IMR-90 (cell line): ENCODE data around the gene MINAR1. TPM values are rescaled to one million over a fixed set of nuclear protein-coding genes. Genes with fewer than 3 reads are reported as not detected.

Experiments used
- ATAC-seq: fragments of 200-7000 bp; cut with Tn5 transposase; 2 replicates; pipeline ENCODE4 v1.9.1; 2020; ENCODE audit warnings: low read depth, mild to moderate bottlenecking, moderate library complexity
- BruUV-seq: library from RNA; stranded (reverse); fragments of 400-500 nt; replicated peaks from 2 replicates; lab custom pipeline; 2021; lab: Mats Ljungman, UMichigan
- CTCF ChIA-PET: fragments of 300-600 bp; formaldehyde crosslinking; extraction: SDS; loops from one replicate; lab custom pipeline; 2021; ENCODE audit warnings: antibody characterized with exemption; lab: Yijun Ruan, JAX
- POLR2A ChIA-PET: fragments of 300-600 bp; sonication (Branson Sonifier 250); formaldehyde crosslinking; loops from one replicate; lab custom pipeline; 2022; ENCODE audit warnings: antibody characterized with exemption; ENCODE audit not compliant: unreplicated experiment; lab: Charles Lee
- DNase-seq: peaks from one replicate; pipeline ENCODE4 v3.0.0; 2013
- H2AFZ ChIP-seq: replicated peaks from 2 replicates; pipeline ENCODE3; 2013; ENCODE audit warnings: low read length, mild to moderate bottlenecking; ENCODE audit not compliant: poor library complexity
- H2AK5ac ChIP-seq: 2 replicates; pipeline ENCODE4 v1.6.1; 2013; ENCODE audit warnings: low read depth, low read length, inconsistent platforms
- H2AK9ac ChIP-seq: replicated peaks from 2 replicates; pipeline ENCODE3; 2013; ENCODE audit warnings: mild to moderate bottlenecking, low read depth, low read length, moderate library complexity; ENCODE audit not compliant: poor library complexity
- H2BK120ac ChIP-seq: 2 replicates; pipeline ENCODE4 v1.6.1; 2013; ENCODE audit warnings: low read depth, low read length, inconsistent platforms
- H2BK15ac ChIP-seq: 3 replicates; pipeline ENCODE4 v1.6.1; 2013; ENCODE audit warnings: low read depth, low read length, inconsistent platforms
- H2BK20ac ChIP-seq: 2 replicates; pipeline ENCODE4 v1.6.1; 2013; ENCODE audit warnings: low read depth, mild to moderate bottlenecking, inconsistent platforms, low read length, moderate library complexity
- H2BK5ac ChIP-seq: 2 replicates; pipeline ENCODE4 v1.6.1; 2013; ENCODE audit warnings: mild to moderate bottlenecking, low read depth, low read length, inconsistent platforms; ENCODE audit not compliant: poor library complexity, severe bottlenecking
- H3K14ac ChIP-seq: replicated peaks from 2 replicates; pipeline ENCODE4 v1.6.1; 2013; ENCODE audit warnings: low read depth, low read length, inconsistent platforms
- H3K18ac ChIP-seq: 2 replicates; pipeline ENCODE4 v1.6.1; 2013; ENCODE audit warnings: low read depth, low read length, control low read depth
- H3K23ac ChIP-seq: 2 replicates; pipeline ENCODE4 v1.6.1; 2013; ENCODE audit warnings: low read depth, low read length, inconsistent platforms
- H3K27ac ChIP-seq: 2 replicates; pipeline ENCODE4 v1.5.1; 2013; ENCODE audit warnings: mild to moderate bottlenecking, control low read depth, low read length; ENCODE audit not compliant: insufficient read depth
- H3K27me3 ChIP-seq: 2 replicates; pipeline ENCODE4 v1.6.1; 2013; ENCODE audit warnings: low read length; ENCODE audit not compliant: control insufficient read depth, insufficient read depth
- H3K36me3 ChIP-seq: 2 replicates; pipeline ENCODE4 v1.6.1; 2013; ENCODE audit warnings: low read length, mixed read lengths; ENCODE audit not compliant: control insufficient read depth, insufficient read depth
- H3K4ac ChIP-seq: 2 replicates; pipeline ENCODE4 v1.6.1; 2013; ENCODE audit warnings: low read depth, low read length, inconsistent platforms
- H3K4me1 ChIP-seq: 2 replicates; pipeline ENCODE4 v1.6.1; 2013; ENCODE audit warnings: low read length, mixed read lengths; ENCODE audit not compliant: control insufficient read depth, insufficient read depth
- H3K4me2 ChIP-seq: 2 replicates; pipeline ENCODE4 v1.6.1; 2013; ENCODE audit warnings: low read depth, mild to moderate bottlenecking, control low read depth, low read length, moderate library complexity
- H3K4me3 ChIP-seq: 2 replicates; pipeline ENCODE4 v1.5.1; 2013; ENCODE audit warnings: low read depth, mild to moderate bottlenecking, control low read depth, low read length, moderate library complexity; ENCODE audit not compliant: insufficient read depth
- H3K56ac ChIP-seq: 2 replicates; pipeline ENCODE4 v1.6.1; 2013; ENCODE audit warnings: low read length, inconsistent platforms; ENCODE audit not compliant: insufficient read depth; ENCODE audit errors: extremely low read depth
- H3K79me1 ChIP-seq, 2 experiments: 2 replicates each; pipeline ENCODE4 v1.6.1; 2013; ENCODE audit warnings: low read length in 2 of 2, inconsistent platforms in 1 of 2, low read depth in 1 of 2
- H3K9ac ChIP-seq: 2 replicates; pipeline ENCODE4 v1.6.1; 2013; ENCODE audit warnings: low read depth, low read length, control low read depth
- H3K9me1 ChIP-seq: 2 replicates; pipeline ENCODE4 v1.6.1; 2013; ENCODE audit warnings: low read length, inconsistent platforms; ENCODE audit not compliant: insufficient read depth
- H3K9me3 ChIP-seq: 2 replicates; pipeline ENCODE4 v1.6.1; 2013; ENCODE audit warnings: low read length; ENCODE audit not compliant: control insufficient read depth, insufficient read depth
- H4K20me1 ChIP-seq: 2 replicates; pipeline ENCODE4 v1.6.1; 2013; ENCODE audit warnings: low read length, inconsistent platforms; ENCODE audit not compliant: insufficient read depth
- H4K5ac ChIP-seq: 2 replicates; pipeline ENCODE4 v1.6.1; 2013; ENCODE audit warnings: mild to moderate bottlenecking, low read depth, low read length, control low read depth
- H4K8ac ChIP-seq, 2 experiments: 2 replicates each; pipeline ENCODE4 v1.6.1; 2013; ENCODE audit warnings: low read depth in 2 of 2, low read length in 2 of 2, control low read depth in 1 of 2, inconsistent platforms in 1 of 2
- H4K91ac ChIP-seq: 2 replicates; pipeline ENCODE4 v1.6.1; 2013; ENCODE audit warnings: low read depth, low read length, inconsistent platforms; ENCODE audit not compliant: insufficient read depth
- BHLHE40 ChIP-seq: fragments of 150-350 bp; IDR thresholded peaks from 2 replicates; pipeline ENCODE4 v1.6.1; 2016; ENCODE audit warnings: mild to moderate bottlenecking, low read depth, low read length
- CEBPB ChIP-seq: IDR thresholded peaks from 2 replicates; pipeline ENCODE4 v1.6.1; 2012; ENCODE audit warnings: low read depth, low read length, improper control_type of control experiment
- CHD1 ChIP-seq: IDR thresholded peaks from 2 replicates; pipeline ENCODE4 v1.6.1; 2012; ENCODE audit warnings: low read depth, low read length, improper control_type of control experiment
- CTCF ChIP-seq: conservative IDR thresholded peaks from 2 replicates; pipeline ENCODE4 v1.5.1; 2012; ENCODE audit warnings: mild to moderate bottlenecking, low read depth, low read length, improper control_type of control experiment
- ELK1 ChIP-seq: fragments of 150-350 bp; IDR thresholded peaks from 2 replicates; pipeline ENCODE4 v1.6.1; 2016; ENCODE audit warnings: low read depth, mild to moderate bottlenecking, low read length, moderate library complexity, borderline replicate concordance
- FOS ChIP-seq: fragments of 150-350 bp; IDR thresholded peaks from 2 replicates; pipeline ENCODE4 v1.6.1; 2016; ENCODE audit warnings: low read depth, low read length
- MAFK ChIP-seq: IDR thresholded peaks from 2 replicates; pipeline ENCODE4 v1.6.1; 2012; ENCODE audit warnings: low read depth, low read length, improper control_type of control experiment
- MAZ ChIP-seq: IDR thresholded peaks from 2 replicates; pipeline ENCODE4 v1.6.1; 2012; ENCODE audit warnings: low read depth, mild to moderate bottlenecking, low read length, improper control_type of control experiment, moderate library complexity, borderline replicate concordance
- MXI1 ChIP-seq: IDR thresholded peaks from 2 replicates; pipeline ENCODE4 v1.6.1; 2012; ENCODE audit warnings: low read depth, mild to moderate bottlenecking, low read length, moderate library complexity, borderline replicate concordance
- NFE2L2 ChIP-seq: fragments of 150-350 bp; IDR thresholded peaks from 2 replicates; pipeline ENCODE4 v1.6.1; 2016; ENCODE audit warnings: low read depth, mild to moderate bottlenecking, low read length
- POLR2A ChIP-seq: IDR thresholded peaks from 2 replicates; pipeline ENCODE4 v1.6.1; 2012; ENCODE audit warnings: mild to moderate bottlenecking, low read depth, low read length
- RAD21 ChIP-seq: IDR thresholded peaks from 2 replicates; pipeline ENCODE4 v1.6.1; 2012; ENCODE audit warnings: low read length, improper control_type of control experiment
- RCOR1 ChIP-seq: IDR thresholded peaks from 2 replicates; pipeline ENCODE4 v1.6.1; 2012; ENCODE audit warnings: mild to moderate bottlenecking, low read length, improper control_type of control experiment; ENCODE audit not compliant: insufficient replicate concordance
- RFX5 ChIP-seq: IDR thresholded peaks from 2 replicates; pipeline ENCODE4 v1.8.0; 2012; ENCODE audit warnings: low read depth, mild to moderate bottlenecking, low read length, moderate library complexity
- SMC3 ChIP-seq: fragments of 150-350 bp; IDR thresholded peaks from 2 replicates; pipeline ENCODE4 v1.6.1; 2016; ENCODE audit warnings: low read depth, mild to moderate bottlenecking, antibody characterized with exemption, low read length, moderate library complexity
- USF2 ChIP-seq: fragments of 150-350 bp; IDR thresholded peaks from 2 replicates; pipeline ENCODE4 v1.6.1; 2017; ENCODE audit warnings: mild to moderate bottlenecking, antibody characterized with exemption, low read length, low read depth
- WGBS, 2 experiments: methylation state at CpG; one replicate each; pipeline versions ENCODE4 v1.1.5 to v1.1.7; 2013; ENCODE audit warnings: missing lambda C conversion rate in 2 of 2; ENCODE audit not compliant: insufficient read length in 1 of 2; ENCODE audit errors: extremely low coverage in 2 of 2; 5-methylcytosine and 5-hydroxymethylcytosine counted together
- dilution Hi-C: fragments of 300-500 bp; cut with HindIII; formaldehyde crosslinking; loops from one replicate; pipeline ENCODE4 v1.14.3; 2018; ENCODE audit warnings: low sequenced_read_pairs; ENCODE audit not compliant: unreplicated experiment
- in situ Hi-C: fragments of 300-500 bp; cut with MboI; formaldehyde crosslinking; loops from 3 replicates; pipeline ENCODE4 v1.14.3; 2019; ENCODE audit warnings: low sequenced_read_pairs, inconsistent platforms, mixed read lengths
- intact Hi-C: fragments of 100-400 bp; cut with micrococcal nuclease; formaldehyde crosslinking; loops from 2 replicates; pipeline ENCODE4 v1.10.0; 2022
- polyA plus RNA-seq, 3 experiments: library from polyadenylated mRNA; depleted of rRNA; stranded (reverse); fragments of >200 nt; gene quantifications; 2 replicates each; pipeline ENCODE4 v1.2.3, GENCODE V29; 2012; ENCODE audit warnings: low replicate concordance in 1 of 3
- total RNA-seq: library from RNA; depleted of rRNA; stranded (reverse); fragments of >200 nt; gene quantifications from 2 replicates; pipeline ENCODE4 v1.2.3, GENCODE V29; 2012

The MINAR1 gene
- total and polyA plus RNA-seq, 2 of the 4 experiments (the other 2 are of a cell fraction): 0.65 to 1.6 TPM

GRCh38 chr15:79466488-79466887 is 34.4 kb downstream of the MINAR1 start:
- H2BK20ac ChIP-seq: no peak overlapping the region
- no peak overlapping the region for H4K5ac ChIP-seq
- no CpG with 5 or more reads among the region's 3 CpGs for WGBS, 2 experiments
- H4K8ac ChIP-seq: no peak overlapping the region
- no peak overlapping the region for H2AFZ ChIP-seq
- no peaks in the 10 kb centered on the region for H3K4me1 ChIP-seq
- no peak overlapping the region for H3K4me2 ChIP-seq
- H2AK5ac ChIP-seq: no peak overlapping the region
- H3K9ac ChIP-seq: no peak overlapping the region
- BruUV-seq: no TSS peak
- H3K27ac ChIP-seq: no peak overlapping the region
- H3K79me1 ChIP-seq: no peaks in the 10 kb centered on the region
- no peaks in the 10 kb centered on the region for H3K9me1 ChIP-seq
- H2AK9ac ChIP-seq: no peak overlapping the region
- DNase-seq (no peak), ATAC-seq (no peak)
- H4K91ac ChIP-seq: no peak overlapping the region
- H3K56ac ChIP-seq: no peak overlapping the region
- H2BK5ac ChIP-seq: no peak overlapping the region
- H3K14ac ChIP-seq: no peak overlapping the region
- H3K18ac ChIP-seq: no peak overlapping the region
- H2BK15ac ChIP-seq: no peak overlapping the region
- H3K23ac ChIP-seq: no peak overlapping the region
- ChIA-PET POLR2A (no interaction called here), CTCF (no interaction called here)
- dilution Hi-C loops: no loop called here
- intact Hi-C loops: no loop called here
- H3K4me3 ChIP-seq: no peak overlapping the region
- H3K9me3 ChIP-seq: no peaks in the 10 kb centered on the region
- in situ Hi-C loops: no loop called here
- no peaks in the 10 kb centered on the region for H3K36me3 ChIP-seq
- H3K4ac ChIP-seq: no peak overlapping the region
- no peaks in the 10 kb centered on the region for H4K20me1 ChIP-seq
- TF ChIP-seq FOS: no peak
- no peak for TF ChIP-seq SMC3
- TF ChIP-seq RFX5: no peak
- TF ChIP-seq MAFK: no peak
- TF ChIP-seq NFE2L2: no peak
- no peak for TF ChIP-seq MXI1
- no peak for TF ChIP-seq USF2
- TF ChIP-seq CHD1: no peak
- no peak for TF ChIP-seq POLR2A
- TF ChIP-seq MAZ: no peak
- TF ChIP-seq RAD21: no peak
- TF ChIP-seq RCOR1: no peak
- TF ChIP-seq CEBPB: no peak
- no peak for TF ChIP-seq BHLHE40
- TF ChIP-seq CTCF: no peak
- TF ChIP-seq ELK1: no peak
- no peak overlapping the region for H2BK120ac ChIP-seq
- no peaks in the 10 kb centered on the region for H3K27me3 ChIP-seq
